Neuronal stem cell (in vitro differentiated cells): Measurements from ENCODE around the gene CEP57.

ENCODE experiments used
- DNase-seq: peaks from one replicate; pipeline ENCODE4 v3.0.0-alpha.2; 2013; ENCODE audit warnings: low spot score
- H2AFZ ChIP-seq: one replicate; pipeline ENCODE4 v1.6.1; 2013; ENCODE audit warnings: mild to moderate bottlenecking, low read length, inconsistent platforms
- H2AK5ac ChIP-seq: 2 replicates; pipeline ENCODE4 v1.6.1; 2013; ENCODE audit warnings: low read depth, mild to moderate bottlenecking, inconsistent platforms, low read length, moderate library complexity, mixed read lengths
- H2BK120ac ChIP-seq: 2 replicates; pipeline ENCODE4 v1.6.1; 2013; ENCODE audit warnings: low read depth, mild to moderate bottlenecking, inconsistent platforms, low read length, moderate library complexity, mixed read lengths
- H2BK12ac ChIP-seq: one replicate; pipeline ENCODE4 v1.6.1; 2013; ENCODE audit warnings: low read length, inconsistent platforms
- H2BK15ac ChIP-seq: 2 replicates; pipeline ENCODE4 v1.6.1; 2013; ENCODE audit warnings: mild to moderate bottlenecking, low read length, inconsistent platforms, mixed read lengths
- H2BK5ac ChIP-seq: one replicate; pipeline ENCODE4 v1.6.1; 2013; ENCODE audit warnings: inconsistent platforms, mild to moderate bottlenecking, low read length, moderate library complexity
- H3K14ac ChIP-seq: one replicate; pipeline ENCODE4 v1.6.1; 2013; ENCODE audit warnings: low read length, inconsistent platforms
- H3K18ac ChIP-seq: 2 replicates; pipeline ENCODE4 v1.6.1; 2013; ENCODE audit warnings: low read length, inconsistent platforms
- H3K23ac ChIP-seq: 2 replicates; pipeline ENCODE4 v1.6.1; 2013; ENCODE audit warnings: low read depth, mild to moderate bottlenecking, mixed read lengths, low read length, inconsistent platforms; ENCODE audit not compliant: poor library complexity
- H3K27ac ChIP-seq: replicated peaks from 3 replicates; pipeline ENCODE4 v1.5.1; 2013; ENCODE audit warnings: low read length, inconsistent platforms
- H3K27me3 ChIP-seq, 3 experiments: 2 replicates each; pipeline ENCODE4 v1.6.1; 2013; ENCODE audit warnings: low read length in 3 of 3, mild to moderate bottlenecking in 2 of 3, inconsistent platforms in 1 of 3, low read depth in 1 of 3, mixed read lengths in 1 of 3, moderate library complexity in 1 of 3; ENCODE audit not compliant: control insufficient read depth in 3 of 3, insufficient read depth in 3 of 3
- H3K36me3 ChIP-seq, 2 donors: replicated peaks in 1 of 2; 2 replicates each; pipeline ENCODE4 v1.6.1; 2013; ENCODE audit warnings: low read length in 2 of 2; ENCODE audit not compliant: control insufficient read depth in 2 of 2, insufficient read depth in 2 of 2
- H3K4ac ChIP-seq: 2 replicates; pipeline ENCODE4 v1.6.1; 2013; ENCODE audit warnings: inconsistent platforms, mild to moderate bottlenecking, low read length, moderate library complexity
- H3K4me1 ChIP-seq, 2 donors: 1 replicate in 1 of 2; 2 replicates in 1 of 2; pipeline ENCODE4 v1.6.1; 2013; ENCODE audit warnings: low read length in 2 of 2, low read depth in 1 of 2; ENCODE audit not compliant: control insufficient read depth in 2 of 2, insufficient read depth in 1 of 2
- H3K4me2 ChIP-seq: one replicate; pipeline ENCODE4 v1.6.1; 2013; ENCODE audit warnings: mild to moderate bottlenecking, low read length, inconsistent platforms; ENCODE audit not compliant: insufficient read depth, poor library complexity, severe bottlenecking
- H3K4me3 ChIP-seq, 2 donors: 2 replicates each; pipeline ENCODE4 v1.5.1; 2013; ENCODE audit warnings: low read length in 2 of 2, mild to moderate bottlenecking in 2 of 2, inconsistent platforms in 1 of 2, moderate library complexity in 1 of 2
- H3K79me1 ChIP-seq: one replicate; pipeline ENCODE4 v1.6.1; 2013; ENCODE audit warnings: low read depth, mild to moderate bottlenecking, inconsistent platforms, low read length, moderate library complexity
- H3K9ac ChIP-seq: one replicate; pipeline ENCODE4 v1.6.1; 2013; ENCODE audit warnings: mild to moderate bottlenecking, low read depth, low read length, inconsistent platforms; ENCODE audit not compliant: poor library complexity
- H3K9me3 ChIP-seq, 2 donors: replicated peaks in 1 of 2; 2 replicates each; pipeline versions ENCODE3 to v1.6.1; 2013; ENCODE audit warnings: low read length in 2 of 2, mild to moderate bottlenecking in 2 of 2, inconsistent platforms in 1 of 2, low read depth in 1 of 2, mixed read lengths in 1 of 2, moderate library complexity in 1 of 2; ENCODE audit not compliant: control insufficient read depth in 2 of 2, insufficient read depth in 1 of 2
- H4K8ac ChIP-seq: one replicate; pipeline ENCODE4 v1.6.1; 2013; ENCODE audit warnings: low read depth, mild to moderate bottlenecking, inconsistent platforms, low read length, moderate library complexity
- H4K91ac ChIP-seq: one replicate; pipeline ENCODE4 v1.6.1; 2013; ENCODE audit warnings: low read length, low read depth, mild to moderate bottlenecking, inconsistent platforms; ENCODE audit not compliant: poor library complexity
- WGBS, 2 donors: extraction: QIAGEN DNeasy Blood & Tissue Kit; methylation state at CpG; one replicate each; pipeline ENCODE4 v1.1.7; 2013; ENCODE audit warnings: missing lambda C conversion rate in 2 of 2, mixed read lengths in 1 of 2; ENCODE audit not compliant: insufficient read length in 2 of 2, insufficient replicate concordance in 1 of 2; ENCODE audit errors: extremely low coverage in 2 of 2; 5-methylcytosine and 5-hydroxymethylcytosine counted together

Gene CEP57

DNA sequence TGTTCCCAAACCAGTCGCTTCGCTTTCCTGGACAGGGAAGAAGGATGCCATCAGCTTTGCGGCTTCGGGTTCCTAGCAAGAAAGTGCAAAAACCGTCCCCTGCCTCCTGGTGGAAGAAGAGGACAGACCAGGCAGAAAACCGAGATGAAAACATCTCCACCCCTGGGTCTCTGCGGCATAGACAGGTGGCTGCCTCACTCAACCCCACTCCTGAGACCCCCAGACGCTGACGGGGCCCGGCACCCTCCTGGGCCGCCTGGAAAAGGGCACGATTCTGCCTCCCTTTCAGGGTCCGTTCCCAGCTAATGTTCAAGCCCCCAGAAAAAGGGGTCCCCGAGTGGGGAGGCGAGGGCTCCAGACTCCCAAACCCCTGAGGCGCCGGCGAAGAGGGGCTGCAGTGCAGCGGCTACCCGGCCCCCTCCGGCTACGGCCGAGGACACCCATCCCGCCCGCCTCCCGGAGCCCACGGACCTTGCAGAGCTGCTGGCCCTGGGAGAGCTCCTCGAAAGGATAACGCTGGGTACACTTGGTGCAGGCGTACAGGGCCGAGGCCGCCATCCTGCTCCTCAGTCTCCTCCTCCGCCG, 1.3 kb upstream of the CEP57 start:
- peak overlapping the region; percentile 97 for H3K27ac ChIP-seq
- H3K9me3 ChIP-seq, result no peaks in the 10 kb centered on the region
- H2BK5ac ChIP-seq, result peak overlapping the region; percentile 96
- peak overlapping the region; percentile 94 for H3K9ac ChIP-seq
- H3K23ac ChIP-seq, result peak overlapping the region; percentile 94
- H3K27me3 ChIP-seq, result no peaks in the 10 kb centered on the region
- H3K79me1 ChIP-seq, result peaks cover 5% of the 10 kb centered on the region
- peak overlapping the region; percentile 66 for H2AK5ac ChIP-seq
- no peak overlapping the region for H2BK15ac ChIP-seq
- peaks cover 4 to 60% of the 10 kb centered on the region in 2 donors for H3K36me3 ChIP-seq
- peak overlapping the region; percentile 89 for H2AFZ ChIP-seq
- H3K4ac ChIP-seq, result no peak overlapping the region
- H3K4me2 ChIP-seq, result peak overlapping the region; percentile 61
- H3K18ac ChIP-seq, result peak overlapping the region; percentile 86
- no CpG with 5 or more reads among the region's 34 CpGs for WGBS, 2 donors
- peak overlapping the region; percentile 97 for H3K14ac ChIP-seq
- peak; percentile 54 for DNase-seq
- peak overlapping the region; percentile 29 for H4K8ac ChIP-seq
- no peak overlapping the region for H4K91ac ChIP-seq
- peaks cover 0 to 7% of the 10 kb centered on the region in 2 donors for H3K4me1 ChIP-seq
- H3K4me3 ChIP-seq, result peak overlapping the region; percentile 73 to 89
- H2BK120ac ChIP-seq, result peak overlapping the region; percentile 61
- H2BK12ac ChIP-seq, result no peak overlapping the region

DNA sequence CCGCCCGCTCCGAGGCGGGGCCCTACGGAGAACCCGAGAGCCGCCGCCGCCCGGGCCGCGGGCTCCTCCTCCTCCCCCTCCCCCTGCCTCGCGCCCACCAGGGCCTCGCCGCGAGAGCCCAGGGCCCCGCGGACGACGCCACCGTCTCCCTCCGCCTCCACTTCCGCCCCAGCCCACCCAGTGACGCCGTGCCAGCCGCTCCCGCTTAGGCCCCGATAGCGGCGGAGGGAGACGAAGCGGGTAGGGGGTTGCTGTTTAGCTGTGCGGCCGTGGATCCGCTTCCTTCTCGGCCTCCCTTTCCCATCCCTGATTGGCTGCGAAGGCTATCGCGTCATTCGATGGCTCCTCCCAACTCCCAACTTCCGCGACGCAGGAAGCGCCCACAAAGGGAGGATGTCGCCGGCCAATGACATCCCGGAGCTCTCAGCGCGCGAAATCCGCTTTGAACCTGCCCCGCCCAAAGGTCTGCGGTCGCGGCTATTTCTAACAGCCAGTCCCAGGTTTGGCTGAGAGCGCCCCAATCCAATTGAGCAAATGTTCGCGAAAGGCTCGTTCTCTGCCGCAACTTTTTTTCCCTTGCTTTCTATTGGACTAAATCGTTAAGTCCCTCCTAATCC, 684 bp upstream of the CEP57 start, which contains the start of gene FAM76B:
Gene FAM76B, minus strand, starts transcription at position 277 of the 617 bp plus-strand sequence. CDS start 304 bp downstream, outside the sequence.
- Histone ChIP-seq H3K4me2 (peak within 1 kb of the TSS; percentile 67), H2BK5ac (peak within 1 kb of the TSS; percentile 96), H3K18ac (peak within 1 kb of the TSS; percentile 96), H2BK12ac (peak within 1 kb of the TSS; percentile 88), H3K27me3 (no peaks in the 10 kb centered on the region), H3K9ac (peak within 1 kb of the TSS; percentile 94), H2BK15ac (no peak within 1 kb of the TSS), H3K9me3 (no peaks in the 10 kb centered on the region), H3K14ac (peak within 1 kb of the TSS; percentile 97), H4K8ac (peak within 1 kb of the TSS; percentile 94), H4K91ac (peak within 1 kb of the TSS; percentile 90), H3K36me3 (peaks cover 4 to 60% of the 10 kb centered on the region in 2 donors), H2AK5ac (peak within 1 kb of the TSS; percentile 83), H3K23ac (peak within 1 kb of the TSS; percentile 94), H3K79me1 (peaks cover 5% of the 10 kb centered on the region), H3K4me3 (peak within 1 kb of the TSS; percentile 73 to 93), H2AFZ (peak within 1 kb of the TSS; percentile 89), H3K27ac (peak within 1 kb of the TSS; percentile 97), H3K4me1 (peaks cover 0 to 7% of the 10 kb centered on the region in 2 donors), H3K4ac (peak within 1 kb of the TSS; percentile 31), H2BK120ac (peak within 1 kb of the TSS; percentile 61)
- no CpG with 5 or more reads among the region's 62 CpGs for WGBS, 2 donors
- DNase-seq, result peak; percentile 99

DNA sequence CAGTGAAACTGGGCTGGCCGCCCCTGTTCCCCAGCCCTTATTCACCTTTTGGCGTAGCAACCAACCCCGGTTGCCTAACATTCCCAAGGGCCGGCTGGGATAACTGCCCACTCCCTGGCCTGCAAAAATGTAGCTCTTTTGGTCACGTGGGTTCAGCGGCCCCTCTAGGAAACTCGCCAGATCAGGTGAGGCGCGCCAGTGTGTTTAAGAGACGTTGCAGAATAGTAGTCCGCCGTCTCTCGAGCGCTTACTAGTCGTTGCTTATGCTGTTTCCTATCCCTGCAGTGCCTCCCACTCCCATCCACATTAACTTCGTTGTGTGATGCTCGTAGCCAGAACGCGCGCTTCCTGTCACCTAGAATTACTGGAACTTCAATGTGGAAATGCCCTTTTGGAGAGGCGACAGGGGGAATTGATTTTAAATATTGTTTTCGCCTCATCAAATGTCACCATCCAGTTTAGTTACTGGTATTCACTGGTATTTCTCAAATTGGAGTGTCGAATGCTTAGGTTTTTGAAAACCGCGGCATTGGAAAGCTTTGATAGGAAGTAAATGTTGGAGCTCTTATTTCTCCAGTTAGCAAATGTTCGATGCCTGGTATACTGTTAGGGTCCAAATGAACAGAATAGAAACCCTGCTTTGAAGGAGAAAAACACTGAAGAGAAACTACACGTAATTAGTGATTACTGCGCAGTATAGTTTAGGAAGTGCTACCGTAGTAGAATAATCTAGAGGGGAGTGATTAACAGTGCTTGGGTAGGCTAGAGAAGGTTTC, 823 bp downstream of the CEP57 start:
- H3K9ac ChIP-seq, result peak overlapping the region; percentile 89

DNA sequence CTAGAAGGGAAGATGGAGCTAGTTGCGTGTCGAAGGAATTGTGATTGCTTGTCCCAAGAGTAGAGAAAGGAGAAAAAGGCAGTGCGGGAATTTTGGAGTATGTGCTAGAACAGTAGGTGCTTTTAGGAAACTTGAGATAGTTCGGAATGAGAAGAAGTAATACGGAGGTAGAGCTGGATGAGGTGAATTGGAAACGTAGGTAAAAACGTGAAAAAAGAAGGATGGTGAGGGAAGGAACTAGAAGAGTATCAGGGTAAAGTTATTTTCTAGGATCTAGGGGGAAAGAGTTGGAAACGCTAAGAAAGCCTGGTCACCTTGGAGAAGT, 1.4 kb downstream of the CEP57 start:
- H3K9me3 ChIP-seq, result no peaks in the 10 kb centered on the region
- H2BK120ac ChIP-seq, result no peak overlapping the region
- no peak for DNase-seq
- peaks cover 5% of the 10 kb centered on the region for H3K79me1 ChIP-seq
- peaks cover 0 to 59% of the 10 kb centered on the region in 2 donors for H3K36me3 ChIP-seq
- H3K23ac ChIP-seq, result no peak overlapping the region
- no peak overlapping the region for H3K9ac ChIP-seq
- H3K4me2 ChIP-seq, result peak overlapping the region; percentile 67
- no peak overlapping the region for H4K91ac ChIP-seq
- H3K4me1 ChIP-seq, result peaks cover 0 to 7% of the 10 kb centered on the region in 2 donors
- no peak overlapping the region for H4K8ac ChIP-seq
- H2AFZ ChIP-seq, result no peak overlapping the region
- no peak overlapping the region for H2BK12ac ChIP-seq
- H2BK15ac ChIP-seq, result no peak overlapping the region
- H3K27ac ChIP-seq, result no peak overlapping the region
- no peaks in the 10 kb centered on the region for H3K27me3 ChIP-seq
- H3K4ac ChIP-seq, result no peak overlapping the region
- no peak overlapping the region for H3K18ac ChIP-seq
- H2BK5ac ChIP-seq, result no peak overlapping the region
- no peak overlapping the region for H2AK5ac ChIP-seq
- H3K4me3 ChIP-seq, result peak overlapping the region in 1 of 2 donors; percentile 73
- H3K14ac ChIP-seq, result no peak overlapping the region
- WGBS, 2 donors, result 100% methylated on average over 4 of the region's 8 CpGs

More for the DNA sequence above, 823 bp downstream of the CEP57 start:
- Histone ChIP-seq H4K8ac (no peak overlapping the region), H3K9me3 (no peaks in the 10 kb centered on the region), H3K4me1 (peaks cover 0 to 7% of the 10 kb centered on the region in 2 donors), H3K27ac (peak overlapping the region; percentile 87), H3K27me3 (no peaks in the 10 kb centered on the region), H2AK5ac (peak overlapping the region; percentile 83), H2BK15ac (no peak overlapping the region), H3K4ac (peak overlapping the region; percentile 31), H3K4me2 (peak overlapping the region; percentile 67), H2BK5ac (peak overlapping the region; percentile 95), H3K23ac (peak overlapping the region; percentile 61), H2AFZ (peak overlapping the region; percentile 89), H3K36me3 (peaks cover 0 to 59% of the 10 kb centered on the region in 2 donors), H2BK12ac (no peak overlapping the region), H4K91ac (peak overlapping the region; percentile 90), H3K14ac (peak overlapping the region; percentile 87), H2BK120ac (no peak overlapping the region), H3K18ac (peak overlapping the region; percentile 96), H3K79me1 (peaks cover 5% of the 10 kb centered on the region), H3K4me3 (peak overlapping the region; percentile 73 to 93)
- WGBS, 2 donors, result no CpG with 5 or more reads among the region's 29 CpGs
- peak; percentile 44 for DNase-seq
